Astrocyte of the cerebellum (primary cell): ENCODE results near the gene GNE.
"Not testable (repeated sequence)": the region's sequence is repeated elsewhere in the genome, so short reads cannot be mapped to it uniquely, and the experiment has no call there.

Experiments
- DNase-seq: peaks from one replicate; pipeline ENCODE4 v3.0.0-alpha.2; 2011; ENCODE audit warnings: low read depth
- H3K4me3 ChIP-seq: 2 replicates; pipeline ENCODE4 v1.5.1; 2011; ENCODE audit warnings: mild to moderate bottlenecking, low read depth, low read length, moderate library complexity
- in situ Hi-C: cut with HindIII; loops from 2 replicates; pipeline ENCODE4 v1.10.0; 2017; ENCODE audit warnings: low sequenced_read_pairs
- TF ChIP-seq, protein P1 (sequence below): IDR thresholded peaks from 2 replicates; pipeline ENCODE4 v1.5.1; 2012; ENCODE audit warnings: low read length, low read depth, moderate library complexity, mild to moderate bottlenecking; ENCODE audit errors: missing control alignments

GNE gene

DNA sequence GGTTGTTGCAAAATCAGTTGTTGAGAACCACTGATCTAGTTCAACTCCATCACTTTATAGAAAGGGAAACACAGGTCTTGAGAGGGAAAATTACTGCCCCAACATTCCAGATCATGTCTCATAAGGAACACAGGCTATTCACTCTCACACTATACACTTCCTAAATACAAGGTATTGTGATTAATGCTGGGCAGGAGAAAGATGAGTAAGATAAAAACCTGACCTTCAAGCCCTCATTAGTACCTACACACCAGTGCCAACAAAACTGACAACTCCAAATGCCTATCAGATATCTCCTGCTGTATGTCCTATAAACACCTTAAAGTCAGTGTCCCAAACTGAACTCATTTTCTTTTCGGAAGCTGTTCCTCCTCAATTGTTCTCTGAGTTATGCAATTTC, 8.2 kb downstream of the GNE start:
- no peak overlapping the region for H3K4me3 ChIP-seq
- TF ChIP-seq, protein P1, sequence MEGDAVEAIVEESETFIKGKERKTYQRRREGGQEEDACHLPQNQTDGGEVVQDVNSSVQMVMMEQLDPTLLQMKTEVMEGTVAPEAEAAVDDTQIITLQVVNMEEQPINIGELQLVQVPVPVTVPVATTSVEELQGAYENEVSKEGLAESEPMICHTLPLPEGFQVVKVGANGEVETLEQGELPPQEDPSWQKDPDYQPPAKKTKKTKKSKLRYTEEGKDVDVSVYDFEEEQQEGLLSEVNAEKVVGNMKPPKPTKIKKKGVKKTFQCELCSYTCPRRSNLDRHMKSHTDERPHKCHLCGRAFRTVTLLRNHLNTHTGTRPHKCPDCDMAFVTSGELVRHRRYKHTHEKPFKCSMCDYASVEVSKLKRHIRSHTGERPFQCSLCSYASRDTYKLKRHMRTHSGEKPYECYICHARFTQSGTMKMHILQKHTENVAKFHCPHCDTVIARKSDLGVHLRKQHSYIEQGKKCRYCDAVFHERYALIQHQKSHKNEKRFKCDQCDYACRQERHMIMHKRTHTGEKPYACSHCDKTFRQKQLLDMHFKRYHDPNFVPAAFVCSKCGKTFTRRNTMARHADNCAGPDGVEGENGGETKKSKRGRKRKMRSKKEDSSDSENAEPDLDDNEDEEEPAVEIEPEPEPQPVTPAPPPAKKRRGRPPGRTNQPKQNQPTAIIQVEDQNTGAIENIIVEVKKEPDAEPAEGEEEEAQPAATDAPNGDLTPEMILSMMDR = no peak
- in situ Hi-C loops = no loop called here
- no peak for DNase-seq

DNA sequence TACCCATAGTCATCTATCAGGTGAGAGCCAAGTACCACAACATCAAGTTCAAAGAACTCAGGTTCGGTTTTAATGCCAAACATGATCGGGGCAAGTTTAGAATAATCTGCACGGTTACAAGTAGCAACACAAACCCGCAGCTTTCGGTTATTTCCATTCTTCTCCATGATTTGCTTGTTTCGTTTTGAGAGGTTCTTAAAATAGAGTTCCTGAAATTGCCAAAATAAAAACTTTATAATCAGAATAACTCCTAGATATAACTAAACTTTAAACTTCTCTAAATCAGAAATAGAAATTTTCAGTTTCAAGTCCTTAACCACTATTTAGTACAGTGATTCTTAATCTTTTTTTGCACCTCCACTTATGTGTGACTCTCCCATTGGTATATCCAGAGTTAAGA, 9.1 kb downstream of the GNE start:
- in situ Hi-C loops = no loop called here

DNA sequence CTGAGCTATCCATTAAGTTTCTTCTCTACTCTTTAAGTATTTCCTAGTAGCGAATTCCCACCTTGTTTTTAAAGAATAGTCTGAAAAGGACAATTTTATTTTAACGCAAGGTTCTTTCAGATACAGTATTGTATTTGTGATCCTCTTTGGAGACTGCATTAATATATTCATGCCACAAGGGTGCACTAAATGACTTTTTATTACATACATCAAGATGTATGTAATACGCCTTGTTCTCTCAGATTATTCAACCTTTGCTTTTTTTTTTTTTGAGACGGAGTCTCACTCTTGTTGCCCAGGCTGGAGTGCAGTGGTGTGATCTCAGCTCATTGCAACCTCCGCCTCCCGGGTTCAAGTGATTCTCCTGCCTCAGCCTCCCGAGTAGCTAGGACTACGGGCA, 10.2 kb downstream of the GNE start:
- H3K4me3 ChIP-seq, in situ Hi-C loops: not testable (repeated sequence)
- peak; percentile 24 for DNase-seq

More for the DNA sequence above, 9.1 kb downstream of the GNE start:
- DNase-seq = no peak
- no peak overlapping the region for H3K4me3 ChIP-seq
- TF ChIP-seq, protein P1 = no peak

DNA sequence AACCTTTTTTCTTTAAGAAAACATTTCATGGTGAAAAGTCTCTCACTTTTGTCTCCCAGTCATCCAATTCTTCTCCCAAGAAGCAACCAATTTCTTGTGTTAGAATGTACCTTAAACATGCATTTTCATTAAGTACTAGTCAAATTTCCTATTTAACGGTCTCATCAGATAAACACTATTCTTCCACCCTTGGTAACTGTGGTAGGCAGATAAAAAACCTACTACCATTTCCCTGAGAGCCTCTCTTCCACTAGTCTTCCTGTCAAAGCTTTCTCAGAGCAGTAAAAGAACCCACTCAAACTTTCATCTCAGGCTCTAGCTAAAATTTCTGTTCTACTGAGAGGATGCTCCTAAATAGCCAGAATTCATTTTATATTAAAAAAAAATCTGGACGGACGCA, 10.9 kb downstream of the GNE start:
- DNase-seq = no peak
- H3K4me3 ChIP-seq = no peak overlapping the region
- in situ Hi-C loops = no loop called here
- TF ChIP-seq, protein P1 = no peak

DNA sequence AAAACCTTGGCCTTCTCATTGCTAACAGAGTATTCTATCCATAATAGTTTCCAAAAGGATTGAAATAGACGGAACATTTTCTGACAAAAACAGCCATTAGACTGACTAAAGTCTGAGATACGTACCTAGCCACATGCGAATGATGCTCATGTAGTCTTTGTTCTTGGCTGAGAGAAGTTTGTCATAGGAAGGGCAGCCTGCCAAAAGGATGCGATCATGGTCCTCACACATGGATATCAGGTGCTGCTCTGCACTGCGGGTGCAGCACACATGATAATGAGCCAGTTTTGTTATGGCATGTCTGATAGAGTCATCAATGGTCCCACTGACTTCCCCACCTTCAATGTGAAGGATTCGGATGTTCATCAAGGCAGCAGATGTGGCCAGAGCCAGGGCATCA, 12.3 kb downstream of the GNE start:
- no peak for DNase-seq
- no peak overlapping the region for H3K4me3 ChIP-seq
- TF ChIP-seq, protein P1 = no peak
- in situ Hi-C loops = no loop called here

DNA sequence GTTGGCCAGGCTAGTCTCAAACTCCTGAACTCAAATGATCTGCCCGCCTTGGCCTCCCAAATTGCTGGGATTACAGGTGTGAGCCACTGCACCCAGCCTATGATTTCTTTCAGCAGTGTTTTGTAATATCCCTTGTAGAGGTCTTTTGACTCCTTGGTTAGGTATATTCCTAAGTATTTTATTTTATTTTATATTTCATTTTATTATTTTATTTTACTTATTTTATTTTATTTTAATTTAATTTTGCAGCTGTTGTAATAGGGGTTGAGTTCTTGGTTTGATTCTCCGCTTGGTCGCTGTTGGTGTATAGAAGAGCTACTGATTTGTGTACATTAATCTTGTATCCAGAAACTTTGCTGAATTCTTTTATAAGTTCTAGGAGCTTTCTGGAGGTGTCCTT, 18.6 kb downstream of the GNE start:
- in situ Hi-C loops, DNase-seq, H3K4me3 ChIP-seq: not testable (repeated sequence)

DNA sequence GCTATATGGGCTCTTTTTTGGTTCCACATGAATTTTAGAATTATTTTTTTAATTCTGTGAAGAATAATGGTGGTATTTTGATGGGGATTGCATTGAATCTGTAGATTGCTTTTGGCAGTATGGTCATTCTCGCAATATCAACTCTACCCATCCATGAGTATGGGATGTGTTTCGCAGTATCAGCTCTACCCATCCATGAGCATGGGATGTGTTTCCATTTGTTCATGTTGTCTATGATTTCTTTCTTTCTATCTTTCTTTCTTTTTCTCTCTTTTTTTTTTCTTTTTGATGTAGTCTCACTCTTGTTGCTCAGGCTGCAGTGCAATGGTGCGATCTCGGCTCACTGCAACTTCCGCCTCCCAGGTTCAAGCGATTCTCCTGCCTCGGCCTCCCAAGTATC, 19.0 kb downstream of the GNE start:
- DNase-seq, in situ Hi-C loops, H3K4me3 ChIP-seq: not testable (repeated sequence)

DNA sequence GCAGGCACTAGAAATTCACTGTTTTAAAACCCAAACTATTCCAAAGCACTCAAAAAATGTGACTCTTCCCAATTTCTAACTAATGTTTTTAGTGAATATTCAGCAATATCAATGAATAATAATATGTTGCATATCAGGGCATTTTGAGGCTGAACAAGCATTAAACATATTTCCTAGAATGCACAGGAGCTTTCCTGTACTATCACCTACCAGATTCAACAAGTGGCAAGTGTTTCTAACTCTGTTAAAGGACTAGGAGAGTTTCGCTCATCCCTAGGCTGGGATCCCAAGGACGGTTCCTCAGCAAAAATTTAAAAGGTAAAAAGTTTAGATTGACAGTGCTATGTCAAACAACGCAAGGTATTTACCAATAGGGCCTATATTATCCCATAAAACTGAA, 21.0 kb downstream of the GNE start:
- in situ Hi-C loops = no loop called here
- H3K4me3 ChIP-seq = no peak overlapping the region
- TF ChIP-seq, protein P1 = no peak
- no peak for DNase-seq

DNA sequence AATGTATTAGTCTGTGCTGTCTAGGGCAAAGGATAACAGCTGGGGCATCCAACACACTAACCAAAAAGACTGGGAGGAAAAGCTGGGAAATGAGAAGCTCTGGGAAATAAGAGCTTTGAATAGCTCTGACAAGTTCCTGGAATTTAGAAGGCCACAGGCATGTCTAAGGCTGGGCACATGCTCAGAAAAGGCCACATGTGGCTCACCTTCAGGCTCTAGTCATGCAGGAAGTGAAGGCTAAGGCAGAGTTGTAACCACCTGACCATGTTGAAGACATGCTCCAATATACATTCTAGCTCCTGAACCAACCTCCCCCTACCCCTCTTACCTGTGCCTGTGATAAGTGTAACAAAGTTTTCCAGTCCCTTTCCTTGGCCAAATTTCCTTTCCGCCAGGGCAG, 35.8 kb downstream of the GNE start:
- TF ChIP-seq, protein P1 = no peak
- no peak for DNase-seq
- no peak overlapping the region for H3K4me3 ChIP-seq
- in situ Hi-C loops = no loop called here
